GM23338 (cell line): Measurements from ENCODE around the gene SFT2D3. TPM values are rescaled to one million over a fixed set of nuclear protein-coding genes. Genes with fewer than 3 reads are reported as not detected.

Source experiments
- ATAC-seq: fragments of 200-7000 bp; cut with Tn5 transposase; 3 replicates; pipeline ENCODE4 v1.9.1; 2020
- DNase-seq: peaks from one replicate; pipeline ENCODE4 v3.0.0-alpha.2; 2015; ENCODE audit warnings: low spot score
- H2AFZ ChIP-seq: fragments of 200-600 bp; sonication (generic); 2 replicates; pipeline ENCODE4 v1.8.0; 2016; ENCODE audit warnings: antibody characterized with exemption, mild to moderate bottlenecking, moderate library complexity
- H3F3A ChIP-seq: fragments of 200-600 bp; sonication (generic); replicated peaks from 2 replicates; pipeline ENCODE4 v1.8.0; 2017; ENCODE audit warnings: antibody characterized with exemption, mixed run types, low read depth
- H3K27ac ChIP-seq: fragments of 200-600 bp; sonication (generic); 2 replicates; pipeline ENCODE4 v1.6.1; 2016; ENCODE audit warnings: low read depth
- H3K27me3 ChIP-seq: fragments of 200-600 bp; sonication (generic); 2 replicates; pipeline ENCODE4 v1.8.0; 2016; ENCODE audit warnings: mild to moderate bottlenecking, mixed run types, moderate library complexity; ENCODE audit not compliant: insufficient read depth
- H3K36me3 ChIP-seq: fragments of 200-600 bp; sonication (generic); 2 replicates; pipeline ENCODE4 v1.8.0; 2016; ENCODE audit warnings: mild to moderate bottlenecking; ENCODE audit not compliant: insufficient read depth
- H3K4me1 ChIP-seq: fragments of 200-600 bp; sonication (generic); 2 replicates; pipeline ENCODE4 v1.8.0; 2016; ENCODE audit warnings: mild to moderate bottlenecking, moderate library complexity; ENCODE audit not compliant: insufficient read depth
- H3K4me2 ChIP-seq: fragments of 200-600 bp; sonication (generic); 2 replicates; pipeline ENCODE4 v1.7.1; 2017; ENCODE audit warnings: mixed run types
- H3K4me3 ChIP-seq: fragments of 200-600 bp; sonication (generic); 2 replicates; pipeline ENCODE4 v1.6.1; 2016; ENCODE audit warnings: mixed run types
- H3K79me2 ChIP-seq: fragments of 200-600 bp; sonication (generic); replicated peaks from 2 replicates; pipeline ENCODE4 v1.8.0; 2017; ENCODE audit warnings: mild to moderate bottlenecking; ENCODE audit not compliant: insufficient read depth
- H3K9me2 ChIP-seq: fragments of 200-600 bp; sonication (generic); 2 replicates; pipeline ENCODE4 v1.8.0; 2017; ENCODE audit not compliant: insufficient read depth
- H4K20me1 ChIP-seq: fragments of 200-600 bp; sonication (generic); replicated peaks from 2 replicates; pipeline ENCODE4 v1.8.0; 2017; ENCODE audit warnings: mild to moderate bottlenecking; ENCODE audit not compliant: insufficient read depth
- H3K27ac Mint-ChIP-seq: 2 replicates; pipeline ENCODE4 v1.8.0; 2020; ENCODE audit warnings: inconsistent platforms, mild to moderate bottlenecking, moderate library complexity, mixed read lengths
- H3K27me3 Mint-ChIP-seq: 3 replicates; pipeline ENCODE4 v1.8.0; 2022; ENCODE audit warnings: low read depth, mild to moderate bottlenecking, moderate library complexity, mixed read lengths, inconsistent platforms; ENCODE audit not compliant: insufficient read depth, poor library complexity
- H3K36me3 Mint-ChIP-seq: 3 replicates; pipeline ENCODE4 v1.8.0; 2021; ENCODE audit warnings: low read depth, mild to moderate bottlenecking, inconsistent platforms, moderate library complexity, mixed read lengths
- H3K4me1 Mint-ChIP-seq: 3 replicates; pipeline ENCODE4 v1.8.0; 2020; ENCODE audit warnings: mild to moderate bottlenecking, inconsistent platforms, mixed read lengths
- H3K4me3 Mint-ChIP-seq: 3 replicates; pipeline ENCODE4 v1.8.0; 2021; ENCODE audit warnings: moderate library complexity, mild to moderate bottlenecking, inconsistent platforms, mixed read lengths
- H3K9me3 Mint-ChIP-seq: 3 replicates; pipeline ENCODE4 v1.8.0; 2020; ENCODE audit warnings: moderate library complexity, mild to moderate bottlenecking, inconsistent platforms, mixed read lengths
- CREB1 ChIP-seq: fragments of 250-450 bp; sonication (Bioruptor Pico); IDR thresholded peaks from 2 replicates; pipeline ENCODE4 v1.5.0; 2020; ENCODE audit warnings: low read depth, mild to moderate bottlenecking, moderate library complexity
- EZH2 ChIP-seq: fragments of 200-600 bp; sonication (generic); IDR thresholded peaks from one replicate; pipeline ENCODE4 v1.8.0; 2017; ENCODE audit warnings: antibody characterized with exemption, mild to moderate bottlenecking, low read depth; ENCODE audit not compliant: unreplicated experiment
- EZH2phosphoT487 ChIP-seq: fragments of 200-600 bp; sonication (generic); IDR thresholded peaks from one replicate; pipeline ENCODE4 v1.8.1; 2018; ENCODE audit warnings: antibody characterized with exemption; ENCODE audit not compliant: unreplicated experiment
- JUNB ChIP-seq: IDR thresholded peaks from one replicate; pipeline ENCODE4 v1.6.1; 2016; ENCODE audit warnings: antibody characterized with exemption; ENCODE audit not compliant: unreplicated experiment
- NANOG ChIP-seq: IDR thresholded peaks from 2 replicates; pipeline ENCODE4 v1.6.1; 2016; ENCODE audit warnings: antibody characterized with exemption, borderline replicate concordance
- POLR2AphosphoS5 ChIP-seq: IDR thresholded peaks from 2 replicates; pipeline ENCODE4 v1.6.1; 2016; ENCODE audit warnings: antibody characterized with exemption, low read depth
- STAT1 ChIP-seq: IDR thresholded peaks from one replicate; pipeline ENCODE4 v1.6.1; 2016; ENCODE audit warnings: antibody characterized with exemption; ENCODE audit not compliant: unreplicated experiment
- ZNF114 ChIP-seq: fragments of 250-450 bp; sonication (Bioruptor Pico); IDR thresholded peaks from 2 replicates; pipeline ENCODE4 v1.5.0; 2020; ENCODE audit warnings: mild to moderate bottlenecking, moderate library complexity
- ZNF331 ChIP-seq: fragments of 250-450 bp; sonication (Bioruptor Pico); IDR thresholded peaks from 2 replicates; pipeline ENCODE4 v1.5.0; 2020; ENCODE audit warnings: low read depth, mild to moderate bottlenecking, moderate library complexity
- polyA plus RNA-seq: library from polyadenylated mRNA; unstranded; fragments of >200 nt; fragmentation: Nextera tagmentation; extraction: Ambion mirVana; gene quantifications from 2 replicates; pipeline ENCODE4 v1.2.1, GENCODE V29; 2016
- total RNA-seq: library from RNA; depleted of rRNA; stranded (reverse); fragments of >200 nt; shearing (Covaris generic); gene quantifications from 2 replicates; pipeline ENCODE4 v1.2.3, GENCODE V29; 2014
- TF ChIP-seq, protein P1 (sequence below), 2 experiments: fragments of 200-600 bp in 1 of 2; sonication (generic) in 1 of 2; conservative IDR thresholded peaks; 2 replicates each; pipeline versions ENCODE4 v1.5.1 to v1.6.1; 2016 to 2017; ENCODE audit warnings: antibody characterized with exemption in 2 of 2, low read depth in 2 of 2, mild to moderate bottlenecking in 2 of 2, moderate library complexity in 1 of 2
- TF ChIP-seq, protein P2 (sequence below): IDR thresholded peaks from 2 replicates; pipeline ENCODE4 v1.6.1; 2016; ENCODE audit warnings: antibody characterized with exemption
- TF ChIP-seq, protein P3 (sequence below): fragments of 250-450 bp; sonication (Bioruptor Pico); IDR thresholded peaks from 2 replicates; pipeline ENCODE4 v1.5.0; 2020; ENCODE audit warnings: mild to moderate bottlenecking, moderate library complexity
- TF ChIP-seq, protein P4 (sequence below): IDR thresholded peaks from one replicate; pipeline ENCODE4 v1.6.1; 2018; ENCODE audit warnings: antibody characterized with exemption; ENCODE audit not compliant: unreplicated experiment

SFT2D3 gene
- total and polyA plus RNA-seq, 2 experiments from 2014 or later: 13.7 TPM; not detected in 1

DNA sequence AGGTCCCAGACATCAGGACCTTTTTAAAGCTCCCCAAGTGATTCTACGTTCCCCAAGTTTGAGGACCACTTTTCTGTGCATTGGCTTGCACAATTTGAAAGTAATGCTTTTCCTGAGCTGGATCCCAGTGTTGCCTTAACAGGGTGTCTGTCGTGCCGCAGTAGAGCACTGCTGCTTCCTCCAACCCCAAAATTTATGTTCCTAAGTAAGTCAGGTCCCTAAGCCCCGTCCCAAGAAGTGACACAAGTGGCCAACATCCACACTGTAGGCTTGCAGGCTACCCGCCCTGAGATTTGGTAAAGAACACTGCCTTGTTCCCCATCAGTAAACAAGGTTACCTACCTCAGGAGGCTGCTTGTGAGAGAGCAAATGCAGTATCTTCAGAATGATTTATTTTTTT lies 2.0 kb downstream of the SFT2D3 start:
- Mint-ChIP-seq H3K4me1 (peaks cover 20% of the 10 kb centered on the region), H3K27ac (no peak overlapping the region), H3K4me3 (0 out of 3 replicates have a peak overlapping the region, but pooled peaks have one; percentile 17), H3K9me3 (0 out of 3 replicates have a peak, but pooled peaks cover 2% of the 10 kb centered on the region), H3K27me3 (peaks cover 15% of the 10 kb centered on the region), H3K36me3 (peaks cover 32% of the 10 kb centered on the region)
- ATAC-seq: no peak
- Histone ChIP-seq H3K9me2 (no peaks in the 10 kb centered on the region), H3K36me3 (peaks cover 23% of the 10 kb centered on the region), H3K79me2 (peaks cover 33% of the 10 kb centered on the region), H3K27ac (no peak overlapping the region), H4K20me1 (peaks cover 14% of the 10 kb centered on the region), H3K4me2 (peak overlapping the region; percentile 79), H3K4me3 (peak overlapping the region; percentile 62; the same call in 1 of the 2 replicates), H2AFZ (no peak overlapping the region), H3K27me3 (no peaks in the 10 kb centered on the region), H3F3A (0 out of 2 replicates have a peak, but pooled peaks cover 21% of the 10 kb centered on the region), H3K4me1 (peaks cover 22% of the 10 kb centered on the region)
- TF ChIP-seq CREB1 (CRISPR knock-in tag) (no peak), POLR2AphosphoS5 (no peak), EZH2 (no peak), NANOG (no peak), ZNF331 (no peak), JUNB (no peak), ZNF114 (CRISPR knock-in tag) (no peak), EZH2phosphoT487 (no peak), STAT1 (no peak)
- TF ChIP-seq, protein P1, sequence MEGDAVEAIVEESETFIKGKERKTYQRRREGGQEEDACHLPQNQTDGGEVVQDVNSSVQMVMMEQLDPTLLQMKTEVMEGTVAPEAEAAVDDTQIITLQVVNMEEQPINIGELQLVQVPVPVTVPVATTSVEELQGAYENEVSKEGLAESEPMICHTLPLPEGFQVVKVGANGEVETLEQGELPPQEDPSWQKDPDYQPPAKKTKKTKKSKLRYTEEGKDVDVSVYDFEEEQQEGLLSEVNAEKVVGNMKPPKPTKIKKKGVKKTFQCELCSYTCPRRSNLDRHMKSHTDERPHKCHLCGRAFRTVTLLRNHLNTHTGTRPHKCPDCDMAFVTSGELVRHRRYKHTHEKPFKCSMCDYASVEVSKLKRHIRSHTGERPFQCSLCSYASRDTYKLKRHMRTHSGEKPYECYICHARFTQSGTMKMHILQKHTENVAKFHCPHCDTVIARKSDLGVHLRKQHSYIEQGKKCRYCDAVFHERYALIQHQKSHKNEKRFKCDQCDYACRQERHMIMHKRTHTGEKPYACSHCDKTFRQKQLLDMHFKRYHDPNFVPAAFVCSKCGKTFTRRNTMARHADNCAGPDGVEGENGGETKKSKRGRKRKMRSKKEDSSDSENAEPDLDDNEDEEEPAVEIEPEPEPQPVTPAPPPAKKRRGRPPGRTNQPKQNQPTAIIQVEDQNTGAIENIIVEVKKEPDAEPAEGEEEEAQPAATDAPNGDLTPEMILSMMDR (conservative IDR thresholded peaks at IDR 0.05; ENCODE audit: low read depth in 2 of 2): no peak
- TF ChIP-seq, protein P2, sequence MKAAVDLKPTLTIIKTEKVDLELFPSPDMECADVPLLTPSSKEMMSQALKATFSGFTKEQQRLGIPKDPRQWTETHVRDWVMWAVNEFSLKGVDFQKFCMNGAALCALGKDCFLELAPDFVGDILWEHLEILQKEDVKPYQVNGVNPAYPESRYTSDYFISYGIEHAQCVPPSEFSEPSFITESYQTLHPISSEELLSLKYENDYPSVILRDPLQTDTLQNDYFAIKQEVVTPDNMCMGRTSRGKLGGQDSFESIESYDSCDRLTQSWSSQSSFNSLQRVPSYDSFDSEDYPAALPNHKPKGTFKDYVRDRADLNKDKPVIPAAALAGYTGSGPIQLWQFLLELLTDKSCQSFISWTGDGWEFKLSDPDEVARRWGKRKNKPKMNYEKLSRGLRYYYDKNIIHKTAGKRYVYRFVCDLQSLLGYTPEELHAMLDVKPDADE: no peak
- TF ChIP-seq, protein P3, sequence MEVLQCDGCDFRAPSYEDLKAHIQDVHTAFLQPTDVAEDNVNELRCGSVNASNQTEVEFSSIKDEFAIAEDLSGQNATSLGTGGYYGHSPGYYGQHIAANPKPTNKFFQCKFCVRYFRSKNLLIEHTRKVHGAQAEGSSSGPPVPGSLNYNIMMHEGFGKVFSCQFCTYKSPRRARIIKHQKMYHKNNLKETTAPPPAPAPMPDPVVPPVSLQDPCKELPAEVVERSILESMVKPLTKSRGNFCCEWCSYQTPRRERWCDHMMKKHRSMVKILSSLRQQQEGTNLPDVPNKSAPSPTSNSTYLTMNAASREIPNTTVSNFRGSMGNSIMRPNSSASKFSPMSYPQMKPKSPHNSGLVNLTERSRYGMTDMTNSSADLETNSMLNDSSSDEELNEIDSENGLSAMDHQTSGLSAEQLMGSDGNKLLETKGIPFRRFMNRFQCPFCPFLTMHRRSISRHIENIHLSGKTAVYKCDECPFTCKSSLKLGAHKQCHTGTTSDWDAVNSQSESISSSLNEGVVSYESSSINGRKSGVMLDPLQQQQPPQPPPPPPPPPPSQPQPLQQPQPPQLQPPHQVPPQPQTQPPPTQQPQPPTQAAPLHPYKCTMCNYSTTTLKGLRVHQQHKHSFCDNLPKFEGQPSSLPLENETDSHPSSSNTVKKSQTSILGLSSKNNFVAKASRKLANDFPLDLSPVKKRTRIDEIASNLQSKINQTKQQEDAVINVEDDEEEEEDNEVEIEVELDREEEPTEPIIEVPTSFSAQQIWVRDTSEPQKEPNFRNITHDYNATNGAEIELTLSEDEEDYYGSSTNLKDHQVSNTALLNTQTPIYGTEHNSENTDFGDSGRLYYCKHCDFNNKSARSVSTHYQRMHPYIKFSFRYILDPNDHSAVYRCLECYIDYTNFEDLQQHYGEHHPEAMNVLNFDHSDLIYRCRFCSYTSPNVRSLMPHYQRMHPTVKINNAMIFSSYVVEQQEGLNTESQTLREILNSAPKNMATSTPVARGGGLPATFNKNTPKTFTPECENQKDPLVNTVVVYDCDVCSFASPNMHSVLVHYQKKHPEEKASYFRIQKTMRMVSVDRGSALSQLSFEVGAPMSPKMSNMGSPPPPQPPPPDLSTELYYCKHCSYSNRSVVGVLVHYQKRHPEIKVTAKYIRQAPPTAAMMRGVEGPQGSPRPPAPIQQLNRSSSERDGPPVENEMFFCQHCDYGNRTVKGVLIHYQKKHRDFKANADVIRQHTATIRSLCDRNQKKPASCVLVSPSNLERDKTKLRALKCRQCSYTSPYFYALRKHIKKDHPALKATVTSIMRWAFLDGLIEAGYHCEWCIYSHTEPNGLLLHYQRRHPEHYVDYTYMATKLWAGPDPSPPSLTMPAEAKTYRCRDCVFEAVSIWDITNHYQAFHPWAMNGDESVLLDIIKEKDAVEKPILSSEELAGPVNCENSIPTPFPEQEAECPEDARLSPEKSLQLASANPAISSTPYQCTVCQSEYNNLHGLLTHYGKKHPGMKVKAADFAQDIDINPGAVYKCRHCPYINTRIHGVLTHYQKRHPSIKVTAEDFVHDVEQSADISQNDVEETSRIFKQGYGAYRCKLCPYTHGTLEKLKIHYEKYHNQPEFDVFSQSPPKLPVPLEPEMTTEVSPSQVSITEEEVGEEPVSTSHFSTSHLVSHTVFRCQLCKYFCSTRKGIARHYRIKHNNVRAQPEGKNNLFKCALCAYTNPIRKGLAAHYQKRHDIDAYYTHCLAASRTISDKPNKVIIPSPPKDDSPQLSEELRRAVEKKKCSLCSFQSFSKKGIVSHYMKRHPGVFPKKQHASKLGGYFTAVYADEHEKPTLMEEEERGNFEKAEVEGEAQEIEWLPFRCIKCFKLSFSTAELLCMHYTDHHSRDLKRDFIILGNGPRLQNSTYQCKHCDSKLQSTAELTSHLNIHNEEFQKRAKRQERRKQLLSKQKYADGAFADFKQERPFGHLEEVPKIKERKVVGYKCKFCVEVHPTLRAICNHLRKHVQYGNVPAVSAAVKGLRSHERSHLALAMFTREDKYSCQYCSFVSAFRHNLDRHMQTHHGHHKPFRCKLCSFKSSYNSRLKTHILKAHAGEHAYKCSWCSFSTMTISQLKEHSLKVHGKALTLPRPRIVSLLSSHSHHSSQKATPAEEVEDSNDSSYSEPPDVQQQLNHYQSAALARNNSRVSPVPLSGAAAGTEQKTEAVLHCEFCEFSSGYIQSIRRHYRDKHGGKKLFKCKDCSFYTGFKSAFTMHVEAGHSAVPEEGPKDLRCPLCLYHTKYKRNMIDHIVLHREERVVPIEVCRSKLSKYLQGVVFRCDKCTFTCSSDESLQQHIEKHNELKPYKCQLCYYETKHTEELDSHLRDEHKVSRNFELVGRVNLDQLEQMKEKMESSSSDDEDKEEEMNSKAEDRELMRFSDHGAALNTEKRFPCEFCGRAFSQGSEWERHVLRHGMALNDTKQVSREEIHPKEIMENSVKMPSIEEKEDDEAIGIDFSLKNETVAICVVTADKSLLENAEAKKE (CRISPR knock-in tag): no peak
- TF ChIP-seq, protein P4, sequence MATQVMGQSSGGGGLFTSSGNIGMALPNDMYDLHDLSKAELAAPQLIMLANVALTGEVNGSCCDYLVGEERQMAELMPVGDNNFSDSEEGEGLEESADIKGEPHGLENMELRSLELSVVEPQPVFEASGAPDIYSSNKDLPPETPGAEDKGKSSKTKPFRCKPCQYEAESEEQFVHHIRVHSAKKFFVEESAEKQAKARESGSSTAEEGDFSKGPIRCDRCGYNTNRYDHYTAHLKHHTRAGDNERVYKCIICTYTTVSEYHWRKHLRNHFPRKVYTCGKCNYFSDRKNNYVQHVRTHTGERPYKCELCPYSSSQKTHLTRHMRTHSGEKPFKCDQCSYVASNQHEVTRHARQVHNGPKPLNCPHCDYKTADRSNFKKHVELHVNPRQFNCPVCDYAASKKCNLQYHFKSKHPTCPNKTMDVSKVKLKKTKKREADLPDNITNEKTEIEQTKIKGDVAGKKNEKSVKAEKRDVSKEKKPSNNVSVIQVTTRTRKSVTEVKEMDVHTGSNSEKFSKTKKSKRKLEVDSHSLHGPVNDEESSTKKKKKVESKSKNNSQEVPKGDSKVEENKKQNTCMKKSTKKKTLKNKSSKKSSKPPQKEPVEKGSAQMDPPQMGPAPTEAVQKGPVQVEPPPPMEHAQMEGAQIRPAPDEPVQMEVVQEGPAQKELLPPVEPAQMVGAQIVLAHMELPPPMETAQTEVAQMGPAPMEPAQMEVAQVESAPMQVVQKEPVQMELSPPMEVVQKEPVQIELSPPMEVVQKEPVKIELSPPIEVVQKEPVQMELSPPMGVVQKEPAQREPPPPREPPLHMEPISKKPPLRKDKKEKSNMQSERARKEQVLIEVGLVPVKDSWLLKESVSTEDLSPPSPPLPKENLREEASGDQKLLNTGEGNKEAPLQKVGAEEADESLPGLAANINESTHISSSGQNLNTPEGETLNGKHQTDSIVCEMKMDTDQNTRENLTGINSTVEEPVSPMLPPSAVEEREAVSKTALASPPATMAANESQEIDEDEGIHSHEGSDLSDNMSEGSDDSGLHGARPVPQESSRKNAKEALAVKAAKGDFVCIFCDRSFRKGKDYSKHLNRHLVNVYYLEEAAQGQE: no peak
- no peak for DNase-seq
